GM18861 (cell line): ENCODE results near the gene RAB5B.
"Not testable (repeated sequence)": the region's sequence is repeated elsewhere in the genome, so short reads cannot be mapped to it uniquely, and the experiment has no call there.

Experiments used
- ATAC-seq: cut with Tn5 transposase; IDR thresholded peaks from one replicate; pipeline ENCODE4 v1.9.1; 2021; ENCODE audit not compliant: unreplicated experiment

RAB5B gene

DNA sequence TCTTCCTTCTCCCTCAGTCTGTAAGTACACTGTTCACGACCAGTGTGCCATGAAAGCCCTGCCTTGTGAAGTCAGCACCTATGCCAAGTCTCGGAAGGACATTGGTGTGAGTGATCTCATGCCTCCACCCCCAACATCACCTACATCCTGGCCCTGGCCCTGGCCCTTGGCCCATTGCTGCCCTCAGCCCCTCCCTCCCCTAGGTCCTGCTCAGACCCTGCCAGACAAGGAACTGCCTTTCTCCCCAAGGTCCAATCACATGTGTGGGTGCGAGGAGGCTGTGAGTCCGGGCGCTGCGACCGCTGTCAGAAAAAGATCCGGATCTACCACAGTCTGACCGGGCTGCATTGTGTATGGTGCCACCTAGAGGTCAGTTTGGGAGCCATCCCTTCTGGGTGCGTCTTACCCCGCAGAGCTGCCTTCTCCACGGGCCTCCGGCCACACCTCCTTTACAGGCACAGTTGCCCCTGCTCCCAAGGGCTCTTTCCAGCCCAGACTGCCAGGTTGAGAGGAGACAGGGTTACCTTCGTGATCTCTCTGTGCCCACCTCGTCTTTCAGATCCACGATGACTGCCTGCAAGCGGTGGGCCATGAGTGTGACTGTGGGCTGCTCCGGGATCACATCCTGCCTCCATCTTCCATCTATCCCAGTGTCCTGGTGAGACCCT, 33.7 kb upstream of the RAB5B start:
- ATAC-seq: peak; percentile 93

DNA sequence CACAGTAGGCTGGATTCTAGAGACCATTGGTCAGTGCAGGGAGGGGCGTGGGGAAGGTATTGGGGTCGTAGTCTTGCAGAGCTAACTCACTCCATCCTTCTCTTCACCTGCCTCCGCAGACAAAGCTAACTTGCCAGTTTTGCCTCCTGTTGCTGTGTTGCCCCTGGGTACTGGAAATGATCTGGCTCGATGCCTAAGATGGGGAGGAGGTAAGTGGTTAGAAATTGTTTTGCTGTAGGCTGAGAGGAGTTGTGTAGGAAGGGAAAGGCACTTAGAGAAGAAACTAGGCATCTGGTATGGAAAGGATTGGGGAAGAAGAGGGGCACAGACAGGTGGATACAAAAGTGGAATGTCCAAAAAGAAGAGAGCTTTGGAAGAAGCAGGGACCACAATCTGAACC, 31.8 kb upstream of the RAB5B start:
- ATAC-seq: no peak

GRCh38 chr12:55942577-55943136, 31.2 kb upstream of the RAB5B start:
- ATAC-seq: no peak

GRCh38 chr12:55946553-55946952, 27.3 kb upstream of the RAB5B start:
- no peak for ATAC-seq

DNA sequence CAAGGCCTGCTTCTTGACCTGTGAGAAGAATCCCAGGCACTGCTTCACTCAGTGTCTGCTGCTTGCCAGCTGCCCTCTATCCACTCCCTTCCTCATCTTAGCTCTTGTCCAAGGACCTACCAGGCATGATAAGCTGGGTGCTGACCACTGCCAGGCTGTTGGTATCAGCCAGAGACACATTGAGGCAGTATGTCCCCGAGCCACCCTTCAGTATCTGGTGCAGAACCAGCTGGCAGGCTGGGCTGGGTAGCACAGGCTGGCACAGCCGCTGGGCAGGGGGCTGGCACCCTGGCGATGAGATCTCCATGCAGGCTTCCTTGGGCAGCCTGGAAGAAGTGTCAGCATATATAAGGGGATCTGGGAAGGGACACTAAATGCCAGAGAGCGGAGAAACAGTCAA, 18.5 kb upstream of the RAB5B start:
- no peak for ATAC-seq

GRCh38 chr12:55955800-55956508, 17.9 kb upstream of the RAB5B start:
- ATAC-seq: no peak

DNA sequence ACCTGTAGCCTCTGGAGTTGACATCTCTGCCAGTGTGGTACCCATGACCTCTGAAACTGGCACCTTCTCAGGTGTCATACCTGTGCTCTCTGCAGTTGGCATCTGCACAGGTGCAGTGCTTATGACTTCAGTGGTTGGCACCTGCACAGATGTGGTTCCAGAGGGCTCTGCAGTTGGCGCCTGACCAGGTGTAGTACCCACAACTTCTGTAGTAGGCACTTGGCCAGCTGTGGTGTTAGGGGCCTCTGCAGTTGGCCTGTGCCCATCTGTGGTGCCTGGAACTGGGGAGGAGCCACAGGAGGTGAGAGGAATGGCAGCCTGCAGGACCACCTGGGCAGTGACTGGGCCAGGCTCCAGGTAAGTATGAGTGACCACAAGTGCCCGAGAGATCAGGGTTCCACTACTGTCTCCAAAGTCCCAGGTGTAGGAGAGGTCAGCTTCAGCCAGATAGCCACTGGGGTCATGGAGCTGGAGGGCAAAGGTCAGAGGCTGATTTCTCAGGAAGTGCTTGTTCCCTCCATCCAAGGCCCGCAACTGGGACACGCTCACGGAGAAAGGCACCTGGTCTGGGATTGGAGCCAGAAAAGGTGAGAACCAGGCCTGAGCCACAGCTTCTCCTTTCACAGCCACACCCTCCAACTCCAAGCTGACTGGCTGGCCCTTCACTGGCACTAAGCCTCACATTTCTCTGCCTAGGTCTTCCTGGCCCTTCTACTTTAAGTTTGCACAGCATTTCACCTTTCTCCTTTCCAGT, 16.6 kb upstream of the RAB5B start:
- ATAC-seq: no peak

GRCh38 chr12:55963760-55964159, 10.1 kb upstream of the RAB5B start:
- no peak for ATAC-seq

GRCh38 chr12:55965240-55965639, 8.6 kb upstream of the RAB5B start:
- no peak for ATAC-seq

- ATAC-seq: peak; percentile 5
These were observed 7.9 kb upstream of the RAB5B start, which contains the start of gene PMEL for GRCh38 chr12:55965941-55966407. TSS of gene PMEL (minus strand) at chr12:55966042. CDS start at chr12:55966011, 31 bp downstream.

DNA sequence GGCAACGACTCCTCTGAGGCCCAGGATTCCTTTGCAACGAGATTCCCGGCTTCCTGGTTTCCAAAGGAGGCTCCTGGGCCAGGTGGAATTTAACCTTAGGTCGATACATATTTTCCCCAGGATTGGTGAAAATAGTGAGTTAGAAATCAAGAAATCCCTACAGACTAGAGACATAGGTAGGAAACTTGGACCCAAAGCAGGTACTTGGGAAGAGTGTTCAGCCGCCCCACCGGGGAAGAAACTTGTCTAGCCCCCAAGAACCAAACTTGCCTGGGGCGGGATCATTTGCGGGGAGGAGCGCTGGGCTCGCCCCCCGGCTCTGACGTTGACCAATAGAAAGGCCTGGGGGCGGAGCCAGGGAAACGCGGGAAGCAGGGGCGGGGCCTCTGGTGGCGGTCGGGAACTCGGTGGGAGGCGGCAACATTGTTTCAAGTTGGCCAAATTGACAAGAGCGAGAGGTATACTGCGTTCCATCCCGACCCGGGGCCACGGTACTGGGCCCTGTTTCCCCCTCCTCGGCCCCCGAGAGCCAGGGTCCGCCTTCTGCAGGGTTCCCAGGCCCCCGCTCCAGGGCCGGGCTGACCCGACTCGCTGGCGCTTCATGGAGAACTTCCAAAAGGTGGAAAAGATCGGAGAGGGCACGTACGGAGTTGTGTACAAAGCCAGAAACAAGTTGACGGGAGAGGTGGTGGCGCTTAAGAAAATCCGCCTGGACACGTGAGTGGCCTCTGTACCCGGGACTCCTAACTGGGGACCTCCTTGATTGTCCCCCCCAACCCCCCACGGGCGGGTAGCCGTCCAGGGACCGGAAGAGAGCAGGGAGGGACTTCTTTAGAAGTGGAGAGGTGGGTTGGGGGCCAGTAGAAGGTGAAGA, 7.2 kb upstream of the RAB5B start, which contains the start of gene CDK2:
Gene CDK2 (plus strand): TSS at position 423 of the 874 bp plus-strand sequence. CDS start 179 bp downstream, at position 602.
- ATAC-seq: peak; percentile 68

GRCh38 chr12:55969356-55969755, 4.5 kb upstream of the RAB5B start:
- no peak for ATAC-seq

- ATAC-seq: no peak
These were observed 3.1 kb upstream of the RAB5B start for GRCh38 chr12:55970775-55971174.

DNA sequence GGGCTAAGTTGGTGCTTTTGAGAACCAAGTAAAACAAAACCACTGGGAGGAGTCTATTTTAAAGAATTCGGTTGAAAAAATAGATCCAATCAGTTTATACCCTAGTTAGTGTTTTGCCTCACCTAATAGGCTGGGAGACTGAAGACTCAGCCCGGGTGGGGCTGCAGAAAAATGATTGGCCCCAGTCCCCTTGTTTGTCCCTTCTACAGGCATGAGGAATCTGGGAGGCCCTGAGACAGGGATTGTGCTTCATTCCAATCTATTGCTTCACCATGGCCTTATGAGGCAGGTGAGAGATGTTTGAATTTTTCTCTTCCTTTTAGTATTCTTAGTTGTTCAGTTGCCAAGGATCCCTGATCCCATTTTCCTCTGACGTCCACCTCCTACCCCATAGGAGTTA, 1.8 kb upstream of the RAB5B start:
- no peak for ATAC-seq

- no peak for ATAC-seq
These were observed 1.4 kb upstream of the RAB5B start for GRCh38 chr12:55972456-55972855.

GRCh38 chr12:55972911-55973598, 823 bp upstream of the RAB5B start:
- no peak for ATAC-seq

DNA sequence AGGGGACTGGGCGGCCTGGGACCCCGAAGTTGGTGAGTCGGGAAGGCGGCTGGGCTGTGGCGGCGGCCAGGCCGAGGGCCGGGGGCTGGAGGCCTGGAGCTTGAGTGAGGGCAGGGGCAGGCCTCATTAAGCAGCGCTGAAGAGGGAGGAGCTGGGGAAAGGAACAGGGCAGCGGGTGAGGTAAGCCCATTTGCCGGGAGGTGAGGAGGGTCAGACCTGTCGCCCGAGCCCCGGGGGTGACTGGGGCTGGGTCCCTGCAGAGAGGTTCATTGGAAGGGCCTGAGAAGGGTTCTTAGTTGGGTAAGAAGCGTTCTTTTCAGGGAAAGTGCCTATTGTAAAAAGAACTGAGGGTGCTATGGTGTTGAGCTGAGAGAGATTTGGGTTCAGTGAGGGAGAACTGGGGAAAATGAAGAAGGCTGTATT, 441 bp downstream of the RAB5B start:
- no peak for ATAC-seq

GRCh38 chr12:55978393-55978792, 4.5 kb downstream of the RAB5B start:
- ATAC-seq: no peak

GRCh38 chr12:55979069-55979468, 5.2 kb downstream of the RAB5B start:
- ATAC-seq: no peak

GRCh38 chr12:55981882-55982281, 8.0 kb downstream of the RAB5B start:
- not testable (repeated sequence) for ATAC-seq
